NCI-H524 treated with DMSO at 0.1 percent for 48 hours (cell line): ENCODE data around the gene ITGA6.
A peak's percentile ranks its signal among the peaks of the same experiment; 100 is the strongest.

Experiments used
- DNase-seq: peaks from one replicate; lab custom pipeline; 2025; lab: John Stamatoyannopoulos, UW

The ITGA6 gene

GRCh38 chr2:172440795-172441194 is 13.4 kb downstream of the ITGA6 start:
- DNase-seq, result peak; percentile 58

- no peak for DNase-seq
Observed at GRCh38 chr2:172442072-172442895, 14.9 kb downstream of the ITGA6 start.

GRCh38 chr2:172445851-172446250 is 18.5 kb downstream of the ITGA6 start:
- no peak for DNase-seq

- DNase-seq, result no peak
Observed at GRCh38 chr2:172446474-172447063, 19.2 kb downstream of the ITGA6 start.

- no peak for DNase-seq
Observed at GRCh38 chr2:172447811-172448493, 20.6 kb downstream of the ITGA6 start.

- DNase-seq, result no peak
Observed at GRCh38 chr2:172448544-172449267, 21.3 kb downstream of the ITGA6 start.

- DNase-seq, result no peak
Observed at GRCh38 chr2:172449911-172450550, 22.6 kb downstream of the ITGA6 start.

- DNase-seq, result no peak
Observed at GRCh38 chr2:172451923-172452322, 24.5 kb downstream of the ITGA6 start.

- DNase-seq, result no peak
Observed at GRCh38 chr2:172452845-172453244, 25.5 kb downstream of the ITGA6 start.

- DNase-seq, result no peak
Observed at GRCh38 chr2:172454404-172455120, 27.2 kb downstream of the ITGA6 start.

- no peak for DNase-seq
Observed at GRCh38 chr2:172455121-172455515, 27.7 kb downstream of the ITGA6 start.

GRCh38 chr2:172456002-172456401 is 28.6 kb downstream of the ITGA6 start:
- DNase-seq, result no peak

- DNase-seq, result peak; percentile 73
Observed at GRCh38 chr2:172457536-172457935, 30.1 kb downstream of the ITGA6 start.

- no peak for DNase-seq
Observed at GRCh38 chr2:172458561-172459124, 31.3 kb downstream of the ITGA6 start.

GRCh38 chr2:172460780-172461201 is 33.4 kb downstream of the ITGA6 start:
- no peak for DNase-seq

GRCh38 chr2:172461591-172462372 is 34.4 kb downstream of the ITGA6 start:
- DNase-seq, result peak; percentile 11

GRCh38 chr2:172462373-172462848 is 35.0 kb downstream of the ITGA6 start:
- DNase-seq, result no peak

GRCh38 chr2:172462849-172463381 is 35.5 kb downstream of the ITGA6 start:
- no peak for DNase-seq

GRCh38 chr2:172464400-172465129 is 37.2 kb downstream of the ITGA6 start:
- no peak for DNase-seq
